ENCODE measurements around the gene KRTCAP3. TPM values are rescaled to one million over a fixed set of nuclear protein-coding genes. Genes with fewer than 3 reads are reported as not detected.

KRTCAP3 gene
- total and polyA plus RNA-seq, 11 donors, result 0.50 to 1.7 (median 0.63) TPM; not detected in 7

DNA sequence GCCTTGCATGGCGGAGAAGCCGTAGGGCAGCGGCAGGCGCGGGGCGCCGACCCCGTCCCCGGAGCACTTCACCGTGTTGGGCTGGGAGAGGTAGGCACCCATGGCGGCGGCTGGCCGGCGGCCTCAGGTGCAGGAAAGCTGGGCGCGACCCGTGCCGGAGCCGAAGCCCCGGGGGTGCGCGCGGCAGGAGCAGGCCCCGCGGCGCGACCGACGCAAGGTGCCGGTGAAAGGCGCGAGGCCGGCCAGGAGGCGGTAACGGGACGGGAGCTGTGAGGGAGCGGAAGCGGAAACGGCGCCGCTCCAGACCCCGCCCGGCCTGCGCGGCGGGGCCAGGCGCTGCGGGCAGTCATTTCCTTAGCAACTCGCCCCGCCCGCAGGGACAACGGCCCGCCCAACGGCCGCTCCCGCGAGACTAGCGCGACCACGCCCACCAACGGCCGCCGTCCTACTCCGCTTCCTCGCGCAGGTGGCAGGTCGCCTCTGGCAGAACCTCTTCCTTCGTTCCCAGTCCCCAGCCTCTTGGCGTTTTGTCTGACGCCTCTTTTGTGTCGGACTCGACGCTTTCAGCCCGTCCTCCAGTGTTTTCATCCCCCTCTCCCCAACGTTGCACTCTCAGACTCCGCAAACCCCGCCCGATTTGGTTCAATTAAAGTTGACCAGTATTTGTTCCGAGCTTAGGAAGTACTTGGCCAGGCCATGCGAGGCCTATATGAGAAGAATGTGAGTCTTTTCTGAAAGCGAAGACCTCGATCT lies 32.7 kb upstream of the KRTCAP3 start, which contains the start of gene PPM1G:
Gene PPM1G (minus strand): TSS at position 271 of the 753 bp plus-strand sequence. CDS start 169 bp downstream, at position 102.
- peaks cover 0 to 33% (median 20%) of the 10 kb centered on the region in 12 donors for H3K4me1 ChIP-seq
- H3K4me3 ChIP-seq, result peak within 1 kb of the TSS; percentile 69 to 100 (median 98)
- peak; percentile 95 to 98 (median 96) for DNase-seq
- peak; percentile 99 to 100 (median 100) for ATAC-seq
- H3K9me3 ChIP-seq, result no peaks in the 10 kb centered on the region
- TF ChIP-seq POLR2A (IDR thresholded peaks at IDR 0.05), result peak in 1 of 2 donors; percentile 72
- TF ChIP-seq, protein P1, sequence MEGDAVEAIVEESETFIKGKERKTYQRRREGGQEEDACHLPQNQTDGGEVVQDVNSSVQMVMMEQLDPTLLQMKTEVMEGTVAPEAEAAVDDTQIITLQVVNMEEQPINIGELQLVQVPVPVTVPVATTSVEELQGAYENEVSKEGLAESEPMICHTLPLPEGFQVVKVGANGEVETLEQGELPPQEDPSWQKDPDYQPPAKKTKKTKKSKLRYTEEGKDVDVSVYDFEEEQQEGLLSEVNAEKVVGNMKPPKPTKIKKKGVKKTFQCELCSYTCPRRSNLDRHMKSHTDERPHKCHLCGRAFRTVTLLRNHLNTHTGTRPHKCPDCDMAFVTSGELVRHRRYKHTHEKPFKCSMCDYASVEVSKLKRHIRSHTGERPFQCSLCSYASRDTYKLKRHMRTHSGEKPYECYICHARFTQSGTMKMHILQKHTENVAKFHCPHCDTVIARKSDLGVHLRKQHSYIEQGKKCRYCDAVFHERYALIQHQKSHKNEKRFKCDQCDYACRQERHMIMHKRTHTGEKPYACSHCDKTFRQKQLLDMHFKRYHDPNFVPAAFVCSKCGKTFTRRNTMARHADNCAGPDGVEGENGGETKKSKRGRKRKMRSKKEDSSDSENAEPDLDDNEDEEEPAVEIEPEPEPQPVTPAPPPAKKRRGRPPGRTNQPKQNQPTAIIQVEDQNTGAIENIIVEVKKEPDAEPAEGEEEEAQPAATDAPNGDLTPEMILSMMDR (IDR thresholded peaks at IDR 0.05), result peak in 1 of 12 donors; percentile 13
- H3K27ac ChIP-seq, result peak within 1 kb of the TSS; percentile 11 to 96 (median 90)
- peaks cover 0 to 16% (median 5%) of the 10 kb centered on the region in 9 donors for H3K36me3 ChIP-seq
- intact Hi-C loops (cut with DNase I), result loop anchor here in 8 of 10 donors (1.0 to 2.0 kb wide), 3 partner anchors 19 to 53 kb away; partner anchors contain the start of genes NRBP1 (in 8 of the 8) and GTF3C2 (in 1 of the 8)
- 1% methylated on average over 23 to 82 of the region's 82 CpGs for WGBS, 4 donors
- H3K27me3 ChIP-seq, result no peaks in the 10 kb centered on the region

DNA sequence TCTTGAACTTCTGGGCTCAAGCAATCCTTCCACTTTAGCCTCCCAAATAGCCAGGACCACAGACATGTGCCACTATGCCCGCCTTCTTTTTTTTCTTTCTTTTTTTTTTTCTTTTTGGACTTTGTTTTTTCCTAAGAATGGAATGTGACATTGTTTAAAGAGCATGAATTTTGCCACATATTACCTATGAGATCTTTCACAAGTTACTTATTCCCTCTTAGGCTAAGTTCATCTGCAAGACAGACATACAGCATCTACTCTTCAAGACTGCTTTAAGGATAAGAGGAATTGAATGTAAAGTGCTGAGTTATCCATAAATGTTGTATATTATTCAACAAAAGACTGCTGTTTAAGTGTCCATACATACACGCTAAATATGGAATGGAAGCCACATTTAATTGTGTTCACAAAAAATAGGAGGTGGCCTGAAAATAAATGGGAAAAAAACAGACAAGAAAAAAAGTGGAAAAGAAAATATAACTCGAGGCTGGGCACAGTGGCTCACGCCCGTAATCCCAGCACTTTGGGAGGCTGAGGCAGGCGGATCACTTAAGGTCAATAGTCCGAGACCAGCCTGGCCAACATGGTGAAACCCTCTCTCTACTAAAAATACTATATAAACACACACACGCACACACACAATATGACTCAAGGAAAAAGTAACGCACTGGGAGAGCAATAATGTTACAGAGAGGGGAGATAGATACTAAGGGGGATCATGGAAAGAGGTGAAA lies 29.6 kb upstream of the KRTCAP3 start:
- no peak for ATAC-seq
- intact Hi-C loops (cut with DNase I), result no loop called here
- Histone ChIP-seq H3K4me1 (peaks cover 0 to 20% (median 16%) of the 10 kb centered on the region in 12 donors), H3K36me3 (peaks cover 0 to 1% (median 0%) of the 10 kb centered on the region in 9 donors), H3K9me3 (no peaks in the 10 kb centered on the region), H3K27me3 (no peaks in the 10 kb centered on the region), H3K4me3 (no peak overlapping the region), H3K27ac (no peak overlapping the region)
- no peak for TF ChIP-seq POLR2A (IDR thresholded peaks at IDR 0.05)
- TF ChIP-seq, protein P1 (IDR thresholded peaks at IDR 0.05), result no peak
- 86 to 87% (median 87%) methylated on average over 9 of the region's 9 CpGs for WGBS, 4 donors
- no peak for DNase-seq

DNA sequence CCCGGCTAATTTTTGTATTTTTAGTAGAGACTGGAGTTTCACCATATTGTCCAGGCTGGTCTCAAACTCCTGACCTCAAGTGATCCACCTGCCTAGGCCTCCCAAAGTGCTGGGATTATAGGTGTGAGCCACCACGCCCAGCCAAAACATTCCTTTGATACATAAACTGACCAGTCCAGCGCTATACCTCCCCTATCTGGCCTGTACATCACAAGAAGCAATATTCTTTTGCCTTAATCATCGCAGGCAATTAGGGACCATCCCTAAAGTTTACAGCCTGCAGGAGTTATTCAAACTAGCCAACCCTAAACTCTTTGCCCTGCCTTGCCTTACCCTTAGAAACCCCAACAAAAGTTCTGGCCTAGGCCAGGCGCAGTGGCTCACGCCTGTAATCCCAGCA lies 26.0 kb upstream of the KRTCAP3 start:
- H3K9me3 ChIP-seq, result no peaks in the 10 kb centered on the region
- 94 to 96% (median 95%) methylated on average over 6 of the region's 6 CpGs for WGBS, 4 donors
- H3K36me3 ChIP-seq, result no peaks in the 10 kb centered on the region
- no peak overlapping the region for H3K4me3 ChIP-seq
- no peak for TF ChIP-seq POLR2A (IDR thresholded peaks at IDR 0.05)
- TF ChIP-seq, protein P1 (IDR thresholded peaks at IDR 0.05), result no peak
- intact Hi-C loops (cut with DNase I), result no loop called here
- no peak overlapping the region for H3K27ac ChIP-seq
- DNase-seq (no peak), ATAC-seq (no peak)
- no peaks in the 10 kb centered on the region for H3K4me1 ChIP-seq
- no peaks in the 10 kb centered on the region for H3K27me3 ChIP-seq

DNA sequence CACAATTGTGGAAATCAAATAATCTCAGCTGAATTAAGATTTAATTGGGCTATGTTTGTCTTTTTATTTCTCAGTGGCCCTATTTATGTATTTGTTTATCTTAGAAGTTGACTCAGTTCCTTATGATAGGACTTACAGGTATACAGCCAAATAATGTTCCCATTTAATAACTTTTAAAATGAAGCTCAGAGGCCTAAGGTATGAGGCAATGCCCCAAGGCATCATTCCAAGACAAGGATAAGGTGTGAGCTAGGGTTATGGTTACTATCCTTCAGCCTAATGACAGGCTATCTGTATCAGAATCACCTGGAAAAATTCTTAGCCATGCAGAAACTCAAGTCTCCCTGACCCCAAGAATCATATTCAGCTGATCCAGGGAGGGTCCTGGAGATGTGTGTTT lies 21.2 kb upstream of the KRTCAP3 start:
- TF ChIP-seq POLR2A (IDR thresholded peaks at IDR 0.05), result no peak
- TF ChIP-seq, protein P1 (IDR thresholded peaks at IDR 0.05), result no peak
- Histone ChIP-seq H3K36me3 (no peaks in the 10 kb centered on the region), H3K27me3 (no peaks in the 10 kb centered on the region), H3K27ac (no peak overlapping the region), H3K4me3 (no peak overlapping the region), H3K9me3 (no peaks in the 10 kb centered on the region), H3K4me1 (no peaks in the 10 kb centered on the region)
- intact Hi-C loops (cut with DNase I), result no loop called here
- ATAC-seq, result no peak
- no peak for DNase-seq

All from heart left ventricle (tissue), 16 donors.